WTC11 (cell line): ENCODE data around the gene KAT6B.

ENCODE experiments used
- ATF3 ChIP-seq: sonication (generic); formaldehyde crosslinking; conservative IDR thresholded peaks from 2 replicates; pipeline ENCODE4 v1.8.1; 2022; ENCODE audit warnings: mild to moderate bottlenecking, missing genetic modification reagents
- CTCF ChIP-seq: fragments of 200-600 bp; IDR thresholded peaks from 2 replicates; pipeline ENCODE4 v1.8.0; 2022; ENCODE audit warnings: antibody characterized with exemption
- ETV6 ChIP-seq: sonication (generic); formaldehyde crosslinking; IDR thresholded peaks from 2 replicates; pipeline ENCODE4 v1.8.1; 2022; ENCODE audit warnings: mild to moderate bottlenecking, missing genetic modification reagents
- FOXK1 ChIP-seq: sonication (generic); formaldehyde crosslinking; IDR thresholded peaks from 2 replicates; pipeline ENCODE4 v1.8.0; 2022; ENCODE audit warnings: mild to moderate bottlenecking, moderate library complexity, missing genetic modification reagents
- MYBL2 ChIP-seq: sonication (generic); formaldehyde crosslinking; IDR thresholded peaks from 2 replicates; pipeline ENCODE4 v1.8.1; 2023; ENCODE audit warnings: mild to moderate bottlenecking, moderate library complexity, missing genetic modification reagents
- NFYB ChIP-seq: sonication (generic); formaldehyde crosslinking; conservative IDR thresholded peaks from 2 replicates; pipeline ENCODE4 v1.8.0; 2022; ENCODE audit warnings: low read depth, missing genetic modification reagents
- RELA ChIP-seq: sonication (generic); formaldehyde crosslinking; IDR thresholded peaks from 2 replicates; pipeline ENCODE4 v1.8.1; 2022; ENCODE audit warnings: missing genetic modification reagents, mild to moderate bottlenecking, borderline replicate concordance
- SMAD3 ChIP-seq: sonication (generic); formaldehyde crosslinking; IDR thresholded peaks from 2 replicates; pipeline ENCODE4 v1.8.0; 2022; ENCODE audit warnings: missing genetic modification reagents, mild to moderate bottlenecking, borderline replicate concordance
- USF2 ChIP-seq: sonication (generic); formaldehyde crosslinking; IDR thresholded peaks from 2 replicates; pipeline ENCODE4 v1.8.1; 2023; ENCODE audit warnings: mild to moderate bottlenecking, missing genetic modification reagents, moderate library complexity
- ZNF263 ChIP-seq: sonication (generic); formaldehyde crosslinking; IDR thresholded peaks from 2 replicates; pipeline ENCODE4 v1.8.1; 2022; ENCODE audit warnings: low read depth, mild to moderate bottlenecking, moderate library complexity, missing genetic modification reagents
- ZNF423 ChIP-seq: fragments of 250-450 bp; sonication (Bioruptor Pico); IDR thresholded peaks from 2 replicates; pipeline ENCODE4 v2.1.2; 2022; ENCODE audit warnings: mild to moderate bottlenecking, moderate library complexity
- ZSCAN18 ChIP-seq: fragments of 250-450 bp; sonication (Bioruptor Pico); IDR thresholded peaks from 2 replicates; pipeline ENCODE4 v2.1.2; 2022; ENCODE audit warnings: mild to moderate bottlenecking, moderate library complexity

GRCh38 chr10:74901867-74902450 lies 75.6 kb downstream of the KAT6B start:
- TF ChIP-seq RELA (CRISPR knock-in tag): no peak
- no peak for TF ChIP-seq ZNF423
- no peak for TF ChIP-seq CTCF
- no peak for TF ChIP-seq ETV6
- no peak for TF ChIP-seq ATF3 (CRISPR knock-in tag)
- TF ChIP-seq NFYB (CRISPR knock-in tag): no peak
- TF ChIP-seq FOXK1 (CRISPR knock-in tag): no peak
- no peak for TF ChIP-seq SMAD3
- no peak for TF ChIP-seq ZSCAN18 (CRISPR knock-in tag)
- no peak for TF ChIP-seq MYBL2 (CRISPR knock-in tag)
- TF ChIP-seq ZNF263 (CRISPR knock-in tag): no peak
- no peak for TF ChIP-seq USF2
